H1 (cell line): ENCODE data around the gene BICDL1. TPM values are rescaled to one million over a fixed set of nuclear protein-coding genes. Genes with fewer than 3 reads are reported as not detected.

Source experiments
- CTCF ChIA-PET: fragments of 300-600 bp; sonication (Branson Sonifier 250); formaldehyde crosslinking; loops from one replicate; lab custom pipeline; 2021; ENCODE audit not compliant: partially characterized antibody; lab: Charles Lee
- POLR2A ChIA-PET: fragments of 300-600 bp; sonication (Branson Sonifier 250); formaldehyde crosslinking; loops from one replicate; lab custom pipeline; 2021; ENCODE audit warnings: inconsistent platforms; ENCODE audit not compliant: partially characterized antibody; lab: Charles Lee
- DNase-seq, 2 experiments: peaks; one replicate each; pipeline versions ENCODE4 v3.0.0 to v3.0.0-alpha.2; 2010 to 2022; ENCODE audit warnings: low spot score in 2 of 2, low read depth in 1 of 2, mixed read lengths in 1 of 2
- FAIRE-seq: peaks from 2 replicates; lab custom pipeline; 2011; peaks lifted over from hg19 to GRCh38; lab: Jason Lieb, UNC
- H2AFZ ChIP-seq: 2 replicates; pipeline ENCODE4 v1.8.1; 2012; ENCODE audit warnings: low read length, inconsistent platforms
- H2AK5ac ChIP-seq: 2 replicates; pipeline ENCODE4 v1.6.1; 2013; ENCODE audit warnings: low read depth, low read length
- H2BK120ac ChIP-seq: replicated peaks from 2 replicates; pipeline ENCODE3; 2013; ENCODE audit warnings: low read depth, low read length, inconsistent platforms
- H2BK12ac ChIP-seq: 2 replicates; pipeline ENCODE4 v1.6.1; 2013; ENCODE audit warnings: low read depth, low read length
- H2BK15ac ChIP-seq: 2 replicates; pipeline ENCODE4 v1.6.1; 2013; ENCODE audit warnings: low read length
- H2BK20ac ChIP-seq: 2 replicates; pipeline ENCODE4 v1.6.1; 2013; ENCODE audit warnings: low read length
- H2BK5ac ChIP-seq: 2 replicates; pipeline ENCODE4 v1.6.1; 2013; ENCODE audit warnings: low read depth, low read length
- H3K14ac ChIP-seq: 2 replicates; pipeline ENCODE4 v1.6.1; 2013; ENCODE audit warnings: inconsistent platforms; ENCODE audit not compliant: insufficient read length
- H3K18ac ChIP-seq: 2 replicates; pipeline ENCODE4 v1.6.1; 2013; ENCODE audit warnings: low read length; ENCODE audit errors: extremely low read depth
- H3K23ac ChIP-seq: 2 replicates; pipeline ENCODE4 v1.6.1; 2013; ENCODE audit warnings: inconsistent platforms; ENCODE audit not compliant: insufficient read length
- H3K23me2 ChIP-seq: 2 replicates; pipeline ENCODE4 v1.6.1; 2013; ENCODE audit warnings: low read depth, low read length
- H3K27ac ChIP-seq: 2 replicates; pipeline ENCODE4 v1.6.1; 2011; ENCODE audit warnings: low read depth, low read length, inconsistent platforms
- H3K27me3 ChIP-seq, 4 experiments: replicated peaks in 1 of 4; 1 replicate in 1 of 4; 2 replicates in 3 of 4; pipeline versions ENCODE4 v1.6.1 to v1.8.1; 2011 to 2013; ENCODE audit warnings: low read length in 3 of 4, mild to moderate bottlenecking in 3 of 4, inconsistent platforms in 2 of 4, mixed read lengths in 2 of 4, moderate library complexity in 1 of 4; ENCODE audit not compliant: control insufficient read depth in 3 of 4, insufficient read depth in 3 of 4; ENCODE audit errors: extremely low read depth in 1 of 4
- H3K36me3 ChIP-seq, 4 experiments: 2 replicates each; pipeline versions ENCODE4 v1.6.1 to v1.8.1; 2011 to 2013; ENCODE audit warnings: mild to moderate bottlenecking in 4 of 4, low read length in 3 of 4, moderate library complexity in 2 of 4, control low read depth in 1 of 4, inconsistent platforms in 1 of 4; ENCODE audit not compliant: insufficient read depth in 4 of 4, control insufficient read depth in 2 of 4
- H3K4ac ChIP-seq: replicated peaks from 2 replicates; pipeline ENCODE3; 2013; ENCODE audit warnings: low read length, low read depth, mixed read lengths, inconsistent platforms; ENCODE audit not compliant: insufficient read length
- H3K4me1 ChIP-seq, 4 experiments: replicated peaks in 1 of 4; 1 replicate in 1 of 4; 2 replicates in 3 of 4; pipeline versions ENCODE4 v1.6.1 to v1.8.1; 2011 to 2013; ENCODE audit warnings: low read length in 3 of 4, inconsistent platforms in 2 of 4, mixed read lengths in 1 of 4; ENCODE audit not compliant: insufficient read depth in 4 of 4, control insufficient read depth in 3 of 4
- H3K4me2 ChIP-seq, 2 experiments: 2 replicates each; pipeline versions ENCODE4 v1.6.1 to v1.8.1; 2011 to 2013; ENCODE audit warnings: low read depth in 2 of 2, low read length in 2 of 2, control low read depth in 1 of 2, inconsistent platforms in 1 of 2, mild to moderate bottlenecking in 1 of 2; ENCODE audit not compliant: insufficient read depth in 1 of 2
- H3K4me3 ChIP-seq, 4 experiments: fragments of 200-600, 300-600 bp in 1 of 4; sonication (generic), shearing (Covaris generic), sonication (Bioruptor Twin) in 1 of 4; 2 replicates each; pipeline versions ENCODE4 v1.5.1 to v1.8.1; 2011 to 2016; ENCODE audit warnings: low read length in 4 of 4, low read depth in 3 of 4, control low read depth in 2 of 4, inconsistent platforms in 2 of 4, mild to moderate bottlenecking in 2 of 4, mixed read lengths in 1 of 4, moderate library complexity in 1 of 4; ENCODE audit not compliant: insufficient read depth in 2 of 4; ENCODE audit errors: extremely low read depth in 1 of 4
- H3K56ac ChIP-seq: replicated peaks from 2 replicates; pipeline ENCODE3; 2013; ENCODE audit warnings: low read depth, mild to moderate bottlenecking, mixed read lengths, low read length, inconsistent platforms; ENCODE audit not compliant: insufficient read length
- H3K79me1 ChIP-seq: 2 replicates; pipeline ENCODE4 v1.6.1; 2013; ENCODE audit warnings: low read depth, low read length, control low read depth
- H3K79me2 ChIP-seq, 2 experiments: 2 replicates each; pipeline versions ENCODE4 v1.6.1 to v1.8.1; 2012 to 2013; ENCODE audit warnings: low read length in 2 of 2, mild to moderate bottlenecking in 2 of 2, inconsistent platforms in 1 of 2; ENCODE audit not compliant: insufficient read depth in 2 of 2, control insufficient read depth in 1 of 2
- H3K9ac ChIP-seq, 4 experiments: replicated peaks in 1 of 4; 1 replicate in 1 of 4; 2 replicates in 3 of 4; pipeline versions ENCODE4 v1.6.1 to v1.8.1; 2011 to 2013; ENCODE audit warnings: low read depth in 3 of 4, low read length in 3 of 4, control low read depth in 2 of 4, mild to moderate bottlenecking in 2 of 4, moderate library complexity in 2 of 4, inconsistent platforms in 1 of 4; ENCODE audit errors: extremely low read depth in 1 of 4
- H3K9me3 ChIP-seq, 2 experiments: 2 replicates each; pipeline versions ENCODE4 v1.6.1 to v1.8.1; 2012 to 2013; ENCODE audit warnings: mild to moderate bottlenecking in 2 of 2, moderate library complexity in 2 of 2, control low read depth in 1 of 2, inconsistent platforms in 1 of 2, low read depth in 1 of 2, low read length in 1 of 2, mixed read lengths in 1 of 2; ENCODE audit not compliant: insufficient read depth in 2 of 2
- H4K20me1 ChIP-seq, 2 experiments: replicated peaks in 1 of 2; 2 replicates each; pipeline versions ENCODE3 to v1.8.1; 2011 to 2013; ENCODE audit warnings: inconsistent platforms in 2 of 2, low read length in 2 of 2, mild to moderate bottlenecking in 1 of 2; ENCODE audit not compliant: insufficient read depth in 2 of 2, control insufficient read depth in 1 of 2
- H4K5ac ChIP-seq: 2 replicates; pipeline ENCODE4 v1.6.1; 2013; ENCODE audit warnings: low read length, low read depth, mixed read lengths, inconsistent platforms; ENCODE audit not compliant: insufficient read length
- H4K8ac ChIP-seq: 2 replicates; pipeline ENCODE4 v1.8.0; 2013; ENCODE audit warnings: mild to moderate bottlenecking, moderate library complexity, low read length, inconsistent platforms; ENCODE audit not compliant: insufficient read depth; ENCODE audit errors: extremely low read depth
- H4K91ac ChIP-seq: replicated peaks from 2 replicates; pipeline ENCODE3; 2013; ENCODE audit warnings: low read length, mixed read lengths, inconsistent platforms; ENCODE audit not compliant: insufficient read length
- BACH1 ChIP-seq: IDR thresholded peaks from 2 replicates; pipeline ENCODE4 v1.6.1; 2012; ENCODE audit warnings: low read length, improper control_type of control experiment
- CHD1 ChIP-seq: IDR thresholded peaks from 2 replicates; pipeline ENCODE4 v1.6.1; 2012; ENCODE audit warnings: low read depth, low read length, improper control_type of control experiment
- EZH2 ChIP-seq: fragments of 200-600 bp; sonication (generic); IDR thresholded peaks from 2 replicates; pipeline ENCODE4 v1.7.1; 2012; ENCODE audit warnings: low read depth, mild to moderate bottlenecking, moderate library complexity, low read length, inconsistent platforms; ENCODE audit not compliant: severe bottlenecking
- GABPA ChIP-seq: IDR thresholded peaks from 2 replicates; pipeline ENCODE4 v1.6.1; 2011; ENCODE audit warnings: mild to moderate bottlenecking, low read length, moderate library complexity, borderline replicate concordance; ENCODE audit not compliant: insufficient read depth
- POLR2A ChIP-seq, 2 experiments: IDR thresholded peaks; 1 replicate in 1 of 2; 2 replicates in 1 of 2; pipeline ENCODE4 v1.6.1; 2011; ENCODE audit warnings: low read depth in 2 of 2, low read length in 2 of 2, mild to moderate bottlenecking in 2 of 2; ENCODE audit errors: control extremely low read depth in 1 of 2
- SIRT6 ChIP-seq: IDR thresholded peaks from one replicate; pipeline ENCODE4 v1.7.1; 2012; ENCODE audit warnings: low read length, inconsistent platforms
- TEAD4 ChIP-seq: IDR thresholded peaks from 2 replicates; pipeline ENCODE4 v1.6.1; 2012; ENCODE audit warnings: low read depth, low read length, inconsistent platforms, mixed read lengths
- WGBS, 2 experiments: shearing (Covaris generic) in 1 of 2; methylation state at CpG; one replicate each; pipeline versions ENCODE4 v1.1.6 to v1.1.7; 2013 to 2015; ENCODE audit warnings: low lambda C conversion rate in 2 of 2, mixed read lengths in 2 of 2, inconsistent platforms in 1 of 2, low coverage in 1 of 2, missing lambda C conversion rate in 1 of 2; ENCODE audit not compliant: insufficient replicate concordance in 2 of 2, insufficient coverage in 1 of 2, insufficient read length in 1 of 2; ENCODE audit errors: extremely low coverage in 1 of 2, missing lambda C conversion rate in 1 of 2; 5-methylcytosine and 5-hydroxymethylcytosine counted together
- polyA plus RNA-seq, 7 experiments: library from polyadenylated mRNA; depleted of rRNA in 3 of 7; stranded (reverse) in 5 of 7; unstranded in 2 of 7; fragments of >200 nt in 5 of 7; fragments of 200-250 nt in 2 of 7; gene quantifications; 1 replicate in 5 of 7; 2 replicates in 1 of 7; 4 replicates in 1 of 7; pipeline versions ENCODE4 v1.2.1 to v1.2.3, GENCODE V29; 2011 to 2013; ENCODE audit warnings: missing spikeins in 2 of 7, mixed read lengths in 2 of 7
- total RNA-seq: library from RNA; stranded (reverse); fragmentation: NEBNext Ultra II Directional; extraction: Animal tissue kit (Norgen Biotek cat#: 25700); gene quantifications from 2 replicates; pipeline ENCODE4 v1.2.1, GENCODE V29; 2021
- TF ChIP-seq, protein P1 (sequence below): IDR thresholded peaks from 2 replicates; pipeline ENCODE4 v1.6.1; 2012; ENCODE audit warnings: low read length, inconsistent platforms

Gene BICDL1
- total and polyA plus RNA-seq, 2 of the 8 experiments (the other 6 are each of a cell fraction or from before 2014, with no cell fraction given), result 17.2 to 25.9 TPM

DNA sequence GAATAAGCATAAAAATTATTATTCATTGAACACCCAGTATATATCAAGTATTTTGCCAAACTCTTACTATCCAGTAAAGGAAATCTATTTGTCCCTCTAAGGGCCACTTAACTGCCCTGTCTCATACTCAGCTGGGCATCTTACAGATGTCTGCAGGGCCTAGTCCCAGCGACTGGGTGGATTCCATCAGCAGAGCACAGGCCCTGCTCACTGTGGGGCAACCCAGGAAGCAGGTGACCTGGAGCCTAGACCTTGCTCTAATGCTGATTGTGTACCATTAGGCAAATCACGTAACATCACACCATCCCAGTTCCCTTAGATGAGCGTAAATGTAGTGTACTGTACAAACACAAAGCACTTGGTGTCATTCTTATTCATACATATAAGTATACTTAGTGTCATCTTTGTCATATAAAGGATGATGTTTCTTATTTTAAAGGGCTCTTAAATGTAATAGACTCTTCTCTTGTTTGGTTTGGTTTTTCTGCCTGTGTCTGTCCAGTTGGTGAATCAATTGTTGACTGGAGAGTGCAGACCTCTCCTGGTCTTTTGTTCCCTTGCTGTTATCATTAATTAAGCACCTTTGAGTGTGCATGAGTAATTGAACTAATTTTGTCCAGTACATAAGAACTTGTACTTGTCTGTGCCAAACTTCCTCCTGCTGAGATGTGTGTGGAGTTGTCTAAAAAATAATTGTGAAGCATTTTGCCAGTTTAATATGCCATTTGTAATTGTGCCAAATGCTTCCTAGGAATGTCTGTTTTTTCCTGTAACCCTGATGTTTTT is 78.2 kb downstream of the BICDL1 start:
- Histone ChIP-seq H2AFZ (no peak overlapping the region), H3K23ac (no peak overlapping the region), H3K9me3 (no peaks in the 10 kb centered on the region), H3K27me3 (no peaks in the 10 kb centered on the region), H3K4me3 (no peak overlapping the region), H2BK5ac (no peak overlapping the region), H3K4ac (no peak overlapping the region), H4K20me1 (no peaks in the 10 kb centered on the region), H3K27ac (no peak overlapping the region), H3K79me1 (no peaks in the 10 kb centered on the region), H4K91ac (no peak overlapping the region), H3K79me2 (no peaks in the 10 kb centered on the region), H2BK12ac (no peak overlapping the region), H3K18ac (no peak overlapping the region), H2BK120ac (no peak overlapping the region), H3K56ac (no peak overlapping the region), H2BK15ac (no peak overlapping the region), H2BK20ac (no peak overlapping the region), H3K23me2 (no peaks in the 10 kb centered on the region), H4K8ac (0 out of 2 replicates have a peak overlapping the region, but pooled peaks have one; percentile 79), H3K9ac (no peak overlapping the region), H2AK5ac (no peak overlapping the region), H3K14ac (no peak overlapping the region), H3K36me3 (peaks cover 0 to 3% (median 0%) of the 10 kb centered on the region in 4 experiments; a peak in 3 of 8 replicates), H4K5ac (no peak overlapping the region), H3K4me2 (no peak overlapping the region), H3K4me1 (peaks cover 0 to 4% (median 1%) of the 10 kb centered on the region in 4 experiments; a peak in 2 of 7 replicates)
- no peak for DNase-seq
- ChIA-PET POLR2A (interaction anchor here (0.8 kb wide), 1 partner anchor 134 kb away, joined by 3 read pairs; the partner anchor contains the start of gene RPLP0), CTCF (no interaction called here)
- no peak for FAIRE-seq
- WGBS, 2 experiments, result 88% methylated on average over 3 of the region's 3 CpGs; no CpG with 5 or more reads in 1 of the 2 experiments
- TF ChIP-seq TEAD4 (no peak), POLR2A (IDR thresholded peaks at IDR 0.05; ENCODE audit: control extremely low read depth in 1 of 2, low read depth in 2 of 2, low read length in 2 of 2) (no peak), SIRT6 (no peak), CHD1 (no peak), BACH1 (no peak), EZH2 (no peak), GABPA (no peak)
- TF ChIP-seq, protein P1, sequence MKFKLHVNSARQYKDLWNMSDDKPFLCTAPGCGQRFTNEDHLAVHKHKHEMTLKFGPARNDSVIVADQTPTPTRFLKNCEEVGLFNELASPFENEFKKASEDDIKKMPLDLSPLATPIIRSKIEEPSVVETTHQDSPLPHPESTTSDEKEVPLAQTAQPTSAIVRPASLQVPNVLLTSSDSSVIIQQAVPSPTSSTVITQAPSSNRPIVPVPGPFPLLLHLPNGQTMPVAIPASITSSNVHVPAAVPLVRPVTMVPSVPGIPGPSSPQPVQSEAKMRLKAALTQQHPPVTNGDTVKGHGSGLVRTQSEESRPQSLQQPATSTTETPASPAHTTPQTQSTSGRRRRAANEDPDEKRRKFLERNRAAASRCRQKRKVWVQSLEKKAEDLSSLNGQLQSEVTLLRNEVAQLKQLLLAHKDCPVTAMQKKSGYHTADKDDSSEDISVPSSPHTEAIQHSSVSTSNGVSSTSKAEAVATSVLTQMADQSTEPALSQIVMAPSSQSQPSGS, result no peak
